HEK293 (cell line): ENCODE measurements around the gene IGFN1.

Source experiments
- CTCF ChIA-PET: fragments of 350-600 bp; formaldehyde crosslinking; extraction: SDS; loops from one replicate; lab custom pipeline; 2021; ENCODE audit warnings: antibody characterized with exemption; lab: Yijun Ruan, JAX
- POLR2A ChIA-PET: fragments of 300-600 bp; formaldehyde crosslinking; extraction: SDS; loops from one replicate; lab custom pipeline; 2020; ENCODE audit warnings: antibody characterized with exemption, inconsistent platforms; lab: Yijun Ruan, JAX
- H3K27ac ChIP-seq: fragments of 200-500 bp; sonication (Bioruptor generic); 2 replicates; pipeline ENCODE4 v1.5.1; 2014; ENCODE audit warnings: low read depth, low read length, control low read depth, inconsistent platforms; ENCODE audit errors: extremely low read depth
- H3K36me3 ChIP-seq, 2 experiments: fragments of 200-500 bp in 1 of 2; sonication (Bioruptor generic) in 1 of 2; 1 replicate in 1 of 2; 2 replicates in 1 of 2; pipeline ENCODE4 v1.5.1; 2014 to 2017; ENCODE audit warnings: inconsistent platforms in 2 of 2, low read length in 2 of 2; ENCODE audit not compliant: control insufficient read depth in 2 of 2, insufficient read depth in 1 of 2
- H3K4me1 ChIP-seq: fragments of 200-500 bp; sonication (Bioruptor generic); 2 replicates; pipeline ENCODE4 v1.5.1; 2014; ENCODE audit warnings: mild to moderate bottlenecking, low read length, inconsistent platforms; ENCODE audit not compliant: control insufficient read depth, insufficient read depth
- H3K4me3 ChIP-seq: 2 replicates; pipeline ENCODE4 v1.5.1; 2011; ENCODE audit warnings: low read depth, mild to moderate bottlenecking, control low read depth, low read length, moderate library complexity
- H3K9me3 ChIP-seq: fragments of 200-500 bp; sonication (Bioruptor generic); 2 replicates; pipeline ENCODE4 v1.5.1; 2014; ENCODE audit warnings: low read depth, low read length, inconsistent platforms; ENCODE audit not compliant: control insufficient read depth, insufficient read depth
- ATF2 ChIP-seq: fragments of 450-650 bp; formaldehyde crosslinking; IDR thresholded peaks from 2 replicates; pipeline ENCODE4 v1.5.1; 2016; ENCODE audit warnings: missing biosample characterization, missing genetic modification characterization, low read depth
- CTCF ChIP-seq: fragments of 450-650 bp; formaldehyde crosslinking; IDR thresholded peaks from 2 replicates; pipeline ENCODE4 v1.5.1; 2016; ENCODE audit warnings: missing biosample characterization, missing genetic modification characterization
- GLI4 ChIP-seq: fragments of 450-650 bp; formaldehyde crosslinking; IDR thresholded peaks from 2 replicates; pipeline ENCODE4 v1.5.1; 2016; ENCODE audit warnings: missing biosample characterization, missing genetic modification characterization
- KLF16 ChIP-seq: fragments of 450-650 bp; formaldehyde crosslinking; IDR thresholded peaks from 2 replicates; pipeline ENCODE4 v1.5.1; 2017; ENCODE audit warnings: missing biosample characterization, missing genetic modification characterization
- MZF1 ChIP-seq: fragments of 450-650 bp; formaldehyde crosslinking; IDR thresholded peaks from 2 replicates; pipeline ENCODE4 v1.5.1; 2017; ENCODE audit warnings: missing biosample characterization, missing genetic modification characterization, borderline replicate concordance
- PATZ1 ChIP-seq: fragments of 450-650 bp; formaldehyde crosslinking; IDR thresholded peaks from 2 replicates; pipeline ENCODE4 v1.5.1; 2016; ENCODE audit warnings: missing biosample characterization, missing genetic modification characterization
- ZBTB17 ChIP-seq: fragments of 450-650 bp; formaldehyde crosslinking; IDR thresholded peaks from 2 replicates; pipeline ENCODE4 v1.5.1; 2016; ENCODE audit warnings: missing biosample characterization, missing genetic modification characterization
- ZBTB48 ChIP-seq: fragments of 450-650 bp; formaldehyde crosslinking; IDR thresholded peaks from 2 replicates; pipeline ENCODE4 v1.5.1; 2016; ENCODE audit warnings: missing biosample characterization, missing genetic modification characterization
- ZNF473 ChIP-seq: fragments of 450-650 bp; formaldehyde crosslinking; IDR thresholded peaks from 2 replicates; pipeline ENCODE4 v1.5.1; 2017; ENCODE audit warnings: missing biosample characterization, missing genetic modification characterization
- ZNF510 ChIP-seq: fragments of 450-650 bp; formaldehyde crosslinking; IDR thresholded peaks from 2 replicates; pipeline ENCODE4 v1.5.1; 2018; ENCODE audit warnings: mild to moderate bottlenecking, missing genetic modification characterization, missing biosample characterization; ENCODE audit not compliant: insufficient replicate concordance
- ZNF530 ChIP-seq: fragments of 450-650 bp; formaldehyde crosslinking; IDR thresholded peaks from 2 replicates; pipeline ENCODE4 v1.5.1; 2016; ENCODE audit warnings: low read depth, missing biosample characterization, missing genetic modification characterization
- ZNF544 ChIP-seq: fragments of 450-650 bp; formaldehyde crosslinking; IDR thresholded peaks from 2 replicates; pipeline ENCODE4 v1.5.0; 2017; ENCODE audit warnings: missing biosample characterization, missing genetic modification characterization
- ZNF558 ChIP-seq: fragments of 450-650 bp; formaldehyde crosslinking; IDR thresholded peaks from 2 replicates; pipeline ENCODE4 v1.5.1; 2016; ENCODE audit warnings: missing biosample characterization, missing genetic modification characterization
- ZNF561 ChIP-seq: fragments of 450-650 bp; IDR thresholded peaks from 2 replicates; pipeline ENCODE4 v1.5.1; 2018; ENCODE audit warnings: missing biosample characterization, missing genetic modification characterization, borderline replicate concordance
- ZNF585B ChIP-seq: fragments of 450-650 bp; formaldehyde crosslinking; IDR thresholded peaks from 2 replicates; pipeline ENCODE4 v1.5.1; 2016; ENCODE audit warnings: missing biosample characterization, missing genetic modification characterization
- ZNF645 ChIP-seq: fragments of 450-650 bp; formaldehyde crosslinking; IDR thresholded peaks from 2 replicates; pipeline ENCODE4; 2016; ENCODE audit warnings: missing biosample characterization, missing genetic modification characterization
- ZNF654 ChIP-seq: fragments of 450-650 bp; formaldehyde crosslinking; IDR thresholded peaks from 2 replicates; pipeline ENCODE4 v1.5.1; 2016; ENCODE audit warnings: low read depth, missing biosample characterization, missing genetic modification characterization
- ZNF664 ChIP-seq: fragments of 450-650 bp; formaldehyde crosslinking; IDR thresholded peaks from 2 replicates; pipeline ENCODE4 v1.5.1; 2016; ENCODE audit warnings: missing biosample characterization, missing genetic modification characterization
- ZNF692 ChIP-seq: fragments of 450-650 bp; formaldehyde crosslinking; IDR thresholded peaks from 2 replicates; pipeline ENCODE4 v1.5.1; 2016; ENCODE audit warnings: missing biosample characterization, missing genetic modification characterization
- ZSCAN18 ChIP-seq: fragments of 450-650 bp; formaldehyde crosslinking; IDR thresholded peaks from 2 replicates; pipeline ENCODE4 v1.5.1; 2016; ENCODE audit warnings: missing biosample characterization, missing genetic modification characterization

The IGFN1 gene

GRCh38 chr1:201254625-201255478 is 64.2 kb downstream of the IGFN1 start:
- H3K4me1 ChIP-seq, result no peaks in the 10 kb centered on the region
- no peak overlapping the region for H3K4me3 ChIP-seq
- ChIA-PET POLR2A (no interaction called here), CTCF (interaction anchor here (0.6 to 6.5 kb wide), 43 partner anchors 8 to 283 kb away, joined by 3 to 145 read pairs (median 4); no protein-coding TSS in a partner anchor)
- TF ChIP-seq ZNF544 (tag by site-specific recombination) (no peak), GLI4 (tag by site-specific recombination) (no peak), ZNF645 (tag by site-specific recombination) (no peak), ZNF530 (tag by site-specific recombination) (no peak), PATZ1 (tag by site-specific recombination) (0 out of 2 replicates have a peak, but pooled peaks have one; percentile 51), ZNF664 (no peak), ZBTB48 (tag by site-specific recombination) (peak; percentile 51; the same call in 1 of the 2 replicates), ZNF510 (tag by site-specific recombination) (no peak), ZNF561 (tag by site-specific recombination) (no peak), ZSCAN18 (tag by site-specific recombination) (no peak), KLF16 (tag by site-specific recombination) (no peak), ZNF692 (tag by site-specific recombination) (peak; percentile 56), MZF1 (tag by site-specific recombination) (no peak), ZBTB17 (tag by site-specific recombination) (no peak), ZNF654 (tag by site-specific recombination) (peak; percentile 79), ZNF585B (no peak), CTCF (tag by site-specific recombination) (peak; percentile 91), ZNF558 (no peak), ATF2 (no peak), ZNF473 (tag by site-specific recombination) (no peak)
- H3K9me3 ChIP-seq, result no peaks in the 10 kb centered on the region
- no peak overlapping the region for H3K27ac ChIP-seq
- no peaks in the 10 kb centered on the region for H3K36me3 ChIP-seq
